GM10248 (cell line): ENCODE results near the gene RASAL2.

ENCODE experiments used
- CTCF ChIA-PET: fragments of 300-600 bp; sonication (Branson Sonifier 250); formaldehyde crosslinking; extraction: SDS; loops from one replicate; lab custom pipeline; 2021; ENCODE audit warnings: antibody characterized with exemption; lab: Yijun Ruan, JAX
- POLR2A ChIA-PET: fragments of 350-650 bp; sonication (Branson Sonifier 250); formaldehyde crosslinking; extraction: SDS; loops from one replicate; lab custom pipeline; 2020; ENCODE audit warnings: antibody characterized with exemption; lab: Yijun Ruan, JAX
- DNase-seq: peaks from one replicate; pipeline ENCODE4 v3.0.0; 2012; ENCODE audit errors: extremely low spot score
- CTCF ChIP-seq: IDR thresholded peaks from 2 replicates; pipeline ENCODE4 v1.5.1; 2012; ENCODE audit warnings: mild to moderate bottlenecking, low read depth; ENCODE audit errors: extremely low read depth, missing control alignments, control extremely low read depth

The RASAL2 gene

DNA sequence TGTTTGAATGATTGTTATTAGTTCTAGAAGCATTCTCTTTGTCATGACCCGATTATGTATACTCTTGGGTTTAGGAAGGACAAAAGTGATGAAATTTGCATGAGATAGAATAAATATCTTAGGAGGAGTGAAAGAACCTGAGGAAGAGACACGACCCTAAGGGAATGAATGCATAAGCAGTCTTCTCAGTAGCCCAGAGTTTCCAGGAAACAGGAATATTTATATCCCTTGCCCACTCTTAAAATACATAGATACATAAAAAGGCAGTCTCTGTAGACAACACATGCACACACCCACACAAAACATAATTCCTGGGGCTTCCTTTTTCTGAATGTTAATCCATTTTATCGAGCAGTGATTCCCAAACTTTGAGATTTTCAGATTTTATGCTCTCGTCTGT, 383.5 kb downstream of the RASAL2 start:
- ChIA-PET CTCF (interaction anchor here (2.7 kb wide), 1 partner anchor 24 kb away, joined by 14 read pairs; no protein-coding TSS in a partner anchor), POLR2A (no interaction called here)
- TF ChIP-seq CTCF, result no peak
- no peak for DNase-seq

DNA sequence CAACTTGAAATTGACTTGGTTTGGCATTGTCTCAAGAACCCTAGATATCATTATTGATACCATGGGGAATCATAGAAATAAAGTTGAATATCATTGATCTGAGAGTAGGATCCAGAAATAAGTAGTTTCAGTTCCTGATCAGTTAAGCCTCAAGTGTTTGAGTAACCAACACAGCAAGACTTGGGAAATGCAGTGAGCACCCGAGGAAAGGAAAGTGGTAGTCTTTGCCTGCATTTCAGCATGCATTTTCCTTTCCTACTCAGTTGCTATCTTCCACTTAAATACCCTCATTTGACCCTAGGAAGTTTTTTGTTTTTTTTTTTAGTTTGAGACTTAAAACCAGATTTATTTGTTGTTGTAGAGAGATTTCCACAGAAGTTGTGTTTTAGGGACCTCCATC, 383.9 kb downstream of the RASAL2 start:
- POLR2A ChIA-PET, result no interaction called here
- TF ChIP-seq CTCF, result no peak
- DNase-seq, result no peak
- CTCF ChIA-PET, result no interaction called here

GRCh38 chr1:178483251-178483957, 389.5 kb downstream of the RASAL2 start:
- ChIA-PET CTCF (interaction anchor here (1.3 to 2.7 kb wide), 2 partner anchors 18 to 49 kb away, joined by 3 to 11 read pairs; no protein-coding TSS in a partner anchor), POLR2A (no interaction called here)
- DNase-seq, result peak; percentile 5
- no peak for TF ChIP-seq CTCF

DNA sequence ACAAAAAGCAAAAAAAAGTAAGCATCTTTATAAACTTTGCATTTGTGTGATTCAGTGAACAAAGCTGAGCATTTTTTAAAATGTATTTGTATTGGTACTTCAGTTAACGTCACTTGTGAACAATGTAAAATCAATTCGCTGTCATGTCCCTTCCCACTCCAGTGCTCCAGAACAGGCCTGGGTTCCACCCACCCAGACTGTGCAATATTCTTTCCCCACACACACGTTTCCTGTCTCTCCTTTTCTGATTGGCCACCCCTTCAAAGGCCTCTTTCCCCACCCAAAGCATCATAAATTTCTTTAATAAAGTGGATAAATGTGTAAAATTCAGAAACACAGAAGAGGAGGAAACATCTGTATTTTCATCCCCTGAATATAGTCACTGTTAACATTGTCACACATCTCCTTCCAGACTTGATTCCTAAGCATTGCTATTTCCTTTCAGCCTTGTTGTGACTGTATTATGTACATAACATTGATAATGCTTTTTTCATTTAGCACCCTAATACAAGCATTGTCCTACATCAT, 390.9 kb downstream of the RASAL2 start:
- ChIA-PET POLR2A (no interaction called here), CTCF (no interaction called here)
- no peak for DNase-seq
- no peak for TF ChIP-seq CTCF

DNA sequence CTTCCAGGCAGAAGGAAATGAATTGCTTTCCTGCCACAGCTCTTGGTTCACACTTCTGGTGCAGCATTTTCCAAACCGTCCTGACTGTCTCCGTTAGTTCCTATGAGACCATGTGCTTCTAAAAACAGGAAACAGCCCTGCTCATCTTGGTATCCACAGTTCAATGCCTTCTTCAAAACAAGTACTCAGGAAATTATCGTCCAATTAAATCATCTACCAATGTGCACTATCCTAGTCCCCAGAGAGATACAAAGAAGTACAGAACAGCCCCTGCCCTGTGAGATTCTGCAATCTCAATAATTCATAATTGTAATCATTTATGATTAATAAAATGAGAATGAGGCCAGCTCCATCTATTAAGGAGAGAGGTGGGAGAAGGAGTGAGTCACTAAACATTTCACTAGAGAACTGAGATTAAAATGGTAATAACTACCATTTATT, 391.7 kb downstream of the RASAL2 start:
- DNase-seq, result peak; percentile 4
- no peak for TF ChIP-seq CTCF
- POLR2A ChIA-PET, result no interaction called here
- CTCF ChIA-PET, result no interaction called here

- DNase-seq, result peak; percentile 15
- TF ChIP-seq CTCF, result no peak
- ChIA-PET CTCF (interaction anchor here (1.1 to 1.7 kb wide), 3 partner anchors 10 to 15 kb away, joined by 4 to 6 read pairs (median 4); partner anchors contain the start of gene CLEC20A), POLR2A (no interaction called here)
Observed at GRCh38 chr1:178486100-178487069, 392.5 kb downstream of the RASAL2 start.
